PFSK-1 (cell line): ENCODE measurements around the gene CYSRT1.

ENCODE experiments used
- FOXP2 ChIP-seq: optimal IDR thresholded peaks from 2 replicates; pipeline ENCODE3; 2011; ENCODE audit warnings: borderline replicate concordance, control low read depth, inconsistent platforms; ENCODE audit not compliant: insufficient read depth; ENCODE audit errors: extremely low read length, extremely low read depth
- POLR2AphosphoS5 ChIP-seq: IDR thresholded peaks from 2 replicates; pipeline ENCODE4 v1.6.1; 2012; ENCODE audit warnings: low read depth, mild to moderate bottlenecking, control low read depth, low read length, moderate library complexity
- SIN3A ChIP-seq: IDR thresholded peaks from 2 replicates; pipeline ENCODE4 v1.6.1; 2012; ENCODE audit warnings: mild to moderate bottlenecking, low read length, moderate library complexity, borderline replicate concordance; ENCODE audit not compliant: insufficient read depth
- TAF1 ChIP-seq: IDR thresholded peaks from 2 replicates; pipeline ENCODE4 v1.6.1; 2012; ENCODE audit warnings: low read length, control low read depth, borderline replicate concordance; ENCODE audit not compliant: insufficient read depth
- TF ChIP-seq, protein P1 (sequence below), 2 experiments: IDR thresholded peaks; 2 replicates each; pipeline versions ENCODE4 v1.6.1 to v1.8.0; 2011 to 2012; ENCODE audit warnings: low read depth in 2 of 2, low read length in 2 of 2, control low read depth in 1 of 2, inconsistent platforms in 1 of 2, mild to moderate bottlenecking in 1 of 2, moderate library complexity in 1 of 2; ENCODE audit not compliant: insufficient read depth in 1 of 2

The CYSRT1 gene

DNA sequence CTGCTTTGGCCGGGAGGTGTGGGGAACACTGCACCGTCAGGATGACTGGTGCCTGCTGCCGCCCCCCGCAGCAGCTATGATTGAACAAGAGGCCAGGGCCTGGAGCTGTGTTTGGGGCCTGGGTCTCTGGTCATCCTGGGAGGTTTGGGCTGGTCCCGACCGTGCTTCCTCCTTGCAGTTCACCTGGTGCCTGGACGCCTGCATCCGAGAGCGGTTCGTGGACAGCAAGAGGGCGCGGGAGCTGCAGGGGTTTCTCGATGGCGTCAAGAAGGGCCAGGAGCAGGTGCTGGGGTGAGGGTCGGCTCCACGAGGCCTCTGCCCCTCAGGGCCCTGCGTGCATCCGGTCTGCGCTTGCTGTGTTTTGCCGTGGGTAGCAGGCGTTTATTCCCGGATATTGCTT, 39.1 kb downstream of the CYSRT1 start:
- TF ChIP-seq, protein P1, sequence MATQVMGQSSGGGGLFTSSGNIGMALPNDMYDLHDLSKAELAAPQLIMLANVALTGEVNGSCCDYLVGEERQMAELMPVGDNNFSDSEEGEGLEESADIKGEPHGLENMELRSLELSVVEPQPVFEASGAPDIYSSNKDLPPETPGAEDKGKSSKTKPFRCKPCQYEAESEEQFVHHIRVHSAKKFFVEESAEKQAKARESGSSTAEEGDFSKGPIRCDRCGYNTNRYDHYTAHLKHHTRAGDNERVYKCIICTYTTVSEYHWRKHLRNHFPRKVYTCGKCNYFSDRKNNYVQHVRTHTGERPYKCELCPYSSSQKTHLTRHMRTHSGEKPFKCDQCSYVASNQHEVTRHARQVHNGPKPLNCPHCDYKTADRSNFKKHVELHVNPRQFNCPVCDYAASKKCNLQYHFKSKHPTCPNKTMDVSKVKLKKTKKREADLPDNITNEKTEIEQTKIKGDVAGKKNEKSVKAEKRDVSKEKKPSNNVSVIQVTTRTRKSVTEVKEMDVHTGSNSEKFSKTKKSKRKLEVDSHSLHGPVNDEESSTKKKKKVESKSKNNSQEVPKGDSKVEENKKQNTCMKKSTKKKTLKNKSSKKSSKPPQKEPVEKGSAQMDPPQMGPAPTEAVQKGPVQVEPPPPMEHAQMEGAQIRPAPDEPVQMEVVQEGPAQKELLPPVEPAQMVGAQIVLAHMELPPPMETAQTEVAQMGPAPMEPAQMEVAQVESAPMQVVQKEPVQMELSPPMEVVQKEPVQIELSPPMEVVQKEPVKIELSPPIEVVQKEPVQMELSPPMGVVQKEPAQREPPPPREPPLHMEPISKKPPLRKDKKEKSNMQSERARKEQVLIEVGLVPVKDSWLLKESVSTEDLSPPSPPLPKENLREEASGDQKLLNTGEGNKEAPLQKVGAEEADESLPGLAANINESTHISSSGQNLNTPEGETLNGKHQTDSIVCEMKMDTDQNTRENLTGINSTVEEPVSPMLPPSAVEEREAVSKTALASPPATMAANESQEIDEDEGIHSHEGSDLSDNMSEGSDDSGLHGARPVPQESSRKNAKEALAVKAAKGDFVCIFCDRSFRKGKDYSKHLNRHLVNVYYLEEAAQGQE (IDR thresholded peaks at IDR 0.05; ENCODE audit: insufficient read depth in 1 of 2, low read depth in 2 of 2, low read length in 2 of 2): no peak
- TF ChIP-seq SIN3A: no peak
- TF ChIP-seq FOXP2: no peak
- no peak for TF ChIP-seq POLR2AphosphoS5
- no peak for TF ChIP-seq TAF1

DNA sequence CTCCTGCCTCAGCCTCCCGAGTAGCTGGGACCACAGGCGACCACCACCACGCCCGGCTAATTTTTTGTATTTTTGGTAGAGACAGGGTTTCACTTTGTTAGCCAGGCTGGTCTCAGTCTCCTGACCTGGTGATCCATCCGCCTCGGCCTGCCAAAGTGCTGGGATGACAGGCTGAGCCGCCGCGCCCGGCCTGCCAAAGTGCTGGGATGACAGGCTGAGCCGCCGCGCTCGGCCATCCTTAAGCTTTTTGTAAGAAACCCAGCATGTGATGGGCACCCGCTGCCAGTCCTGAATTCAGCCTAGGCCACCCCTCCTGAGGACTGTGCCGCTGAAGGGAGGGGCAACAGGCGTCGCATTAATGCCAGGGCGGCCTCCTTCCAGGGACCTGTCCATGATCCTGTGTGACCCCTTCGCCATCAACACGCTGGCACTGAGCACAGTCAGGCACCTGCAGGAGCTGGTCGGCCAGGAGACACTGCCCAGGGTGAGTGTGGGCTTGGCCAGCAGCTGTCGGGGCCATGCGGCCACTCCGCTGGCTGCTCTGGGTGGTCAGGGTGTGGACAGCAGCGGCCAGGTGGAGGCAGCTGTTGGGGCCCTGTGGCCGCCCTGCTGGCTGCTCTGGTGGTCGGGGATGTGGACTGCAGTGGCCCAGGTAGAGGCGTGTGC, 40.7 kb downstream of the CYSRT1 start:
- TF ChIP-seq SIN3A (no peak), POLR2AphosphoS5 (no peak), TAF1 (no peak), FOXP2 (no peak)
- TF ChIP-seq, protein P1 (IDR thresholded peaks at IDR 0.05; ENCODE audit: insufficient read depth in 1 of 2, low read depth in 2 of 2, low read length in 2 of 2): no peak

DNA sequence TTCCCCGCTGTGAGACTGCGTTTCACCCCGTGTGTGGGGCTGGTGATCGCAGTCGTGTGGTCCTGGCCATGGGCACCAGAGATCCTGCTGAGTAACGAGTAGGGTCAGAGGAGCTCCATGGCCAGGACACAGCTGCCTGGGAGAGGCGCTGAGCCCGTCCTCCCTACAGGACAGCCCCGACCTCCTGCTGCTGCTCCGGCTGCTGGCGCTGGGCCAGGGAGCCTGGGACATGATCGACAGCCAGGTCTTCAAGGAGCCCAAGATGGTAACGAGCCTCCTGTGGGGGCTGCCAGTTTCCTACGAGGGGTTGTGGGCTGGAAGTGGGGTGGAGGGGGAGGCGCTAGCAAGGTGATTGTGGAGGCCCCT, 41.2 kb downstream of the CYSRT1 start:
- TF ChIP-seq SIN3A (no peak), FOXP2 (no peak), TAF1 (no peak), POLR2AphosphoS5 (no peak)
- TF ChIP-seq, protein P1 (IDR thresholded peaks at IDR 0.05; ENCODE audit: insufficient read depth in 1 of 2, low read depth in 2 of 2, low read length in 2 of 2): no peak

DNA sequence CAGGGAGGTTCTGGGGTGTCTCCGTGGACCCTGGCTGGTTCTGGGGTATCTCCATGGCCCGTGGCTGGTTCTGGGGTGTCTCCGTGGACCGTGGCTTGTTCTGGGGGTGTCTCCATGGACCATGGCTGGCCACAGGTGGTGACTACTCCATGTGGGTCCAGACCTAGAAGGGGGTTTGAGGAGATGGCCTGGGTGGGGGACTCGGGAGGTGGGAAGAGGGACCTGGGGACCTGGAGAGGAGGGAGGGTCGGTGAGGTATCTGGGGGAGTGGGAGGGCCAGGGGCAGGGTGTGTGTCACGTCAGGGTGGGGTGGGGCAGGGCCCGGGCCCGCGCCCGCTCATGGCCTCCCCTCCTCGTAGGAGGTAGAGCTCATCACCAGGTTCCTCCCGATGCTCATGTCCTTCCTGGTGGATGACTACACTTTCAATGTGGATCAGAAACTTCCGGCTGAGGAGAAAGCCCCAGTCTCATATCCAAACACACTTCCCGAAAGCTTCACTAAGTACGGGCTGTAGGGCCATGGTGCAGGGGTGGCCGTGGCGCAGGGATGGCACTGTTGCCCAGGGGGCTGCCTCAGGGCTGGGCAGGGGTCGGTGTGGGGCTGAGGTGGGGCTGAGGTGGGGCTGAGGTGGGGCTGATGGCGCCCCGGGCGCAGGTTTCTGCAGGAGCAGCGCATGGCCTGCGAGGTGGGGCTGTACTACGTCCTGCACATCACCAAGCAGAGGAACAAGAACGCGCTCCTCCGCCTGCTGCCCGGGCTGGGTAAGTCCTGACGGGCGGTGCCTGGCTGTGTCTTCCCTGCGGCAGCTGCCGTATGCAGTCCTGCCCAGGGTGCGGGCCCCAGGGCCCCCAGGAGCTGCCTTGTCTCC, 41.8 kb downstream of the CYSRT1 start:
- TF ChIP-seq TAF1 (no peak), POLR2AphosphoS5 (no peak), FOXP2 (no peak), SIN3A (no peak)
- TF ChIP-seq, protein P1 (IDR thresholded peaks at IDR 0.05; ENCODE audit: insufficient read depth in 1 of 2, low read depth in 2 of 2, low read length in 2 of 2): no peak
